ENCODE results near the gene PPP1CB. TPM values are rescaled to one million over a fixed set of nuclear protein-coding genes. Genes with fewer than 3 reads are reported as not detected.
A peak's percentile ranks its signal among the peaks of the same experiment; 100 is the strongest.

PPP1CB gene
- total RNA-seq, 1 experiment from 2014 or later = 180 TPM

GRCh38 chr2:28824207-28824606, 72.6 kb downstream of the PPP1CB start:
- ATAC-seq (no peak), DNase-seq (ENCODE audit: low read depth, low spot score) (no peak)
- intact Hi-C loops (cut with micrococcal nuclease; ENCODE audit: unreplicated experiment) = loop anchor here (5.0 kb wide), 1 partner anchor 128 kb away; no protein-coding TSS in a partner anchor
- ChIA-PET POLR2A (no interaction called here), CTCF (interaction anchor here (0.6 kb wide), 1 partner anchor 229 kb away, joined by 10 read pairs; no protein-coding TSS in a partner anchor)
- no TSS peak for BruUV-seq (replicated peaks)
- H3K9me3 ChIP-seq (ENCODE audit: control insufficient read depth, insufficient read depth, low read depth, low read length) = no peaks in the 10 kb centered on the region
- no peaks in the 10 kb centered on the region for H3K4me1 ChIP-seq (ENCODE audit: control insufficient read depth, insufficient read depth, low read length)
- H3K4me3 ChIP-seq (ENCODE audit: low read depth in 2 of 2, low read length in 2 of 2) = no peak overlapping the region
- no peaks in the 10 kb centered on the region for H3K27me3 ChIP-seq (ENCODE audit: control insufficient read depth, insufficient read depth, low read length)
- TF ChIP-seq REST (IDR thresholded peaks at IDR 0.05; ENCODE audit: insufficient read depth in 1 of 2, low read depth in 2 of 2, low read length in 1 of 2) (no peak), POLR2AphosphoS5 (IDR thresholded peaks at IDR 0.05; ENCODE audit: low read depth, low read length) (no peak), SIN3A (IDR thresholded peaks at IDR 0.05; ENCODE audit: borderline replicate concordance, insufficient read depth, low read depth, low read length) (no peak), TCF7L2 (IDR thresholded peaks at IDR 0.05; ENCODE audit: low read depth, low read length) (no peak), CTCF (IDR thresholded peaks at IDR 0.05) (no peak)
- no peak overlapping the region for H3K27ac ChIP-seq (ENCODE audit: low read length)
- in situ Hi-C loops (cut with HindIII; ENCODE audit: low pct_unique_long_range_greater_than_20kb, low sequenced_read_pairs) = no loop called here
- no peaks in the 10 kb centered on the region for H3K36me3 ChIP-seq (ENCODE audit: control insufficient read depth, insufficient read depth, low read length)

- in situ Hi-C loops (cut with HindIII; ENCODE audit: low pct_unique_long_range_greater_than_20kb, low sequenced_read_pairs) = no loop called here
- ATAC-seq = no peak
- CTCF ChIA-PET = no interaction called here
Measured at GRCh38 chr2:28824870-28825269, 73.2 kb downstream of the PPP1CB start.

More at GRCh38 chr2:28824870-28825269, 73.2 kb downstream of the PPP1CB start:
- Histone ChIP-seq H3K9me3 (ENCODE audit: control insufficient read depth, insufficient read depth, low read depth, low read length) (no peaks in the 10 kb centered on the region), H3K36me3 (ENCODE audit: control insufficient read depth, insufficient read depth, low read length) (no peaks in the 10 kb centered on the region), H3K4me3 (ENCODE audit: low read depth in 2 of 2, low read length in 2 of 2) (no peak overlapping the region), H3K27me3 (ENCODE audit: control insufficient read depth, insufficient read depth, low read length) (no peaks in the 10 kb centered on the region), H3K4me1 (ENCODE audit: control insufficient read depth, insufficient read depth, low read length) (no peaks in the 10 kb centered on the region), H3K27ac (ENCODE audit: low read length) (no peak overlapping the region)
- intact Hi-C loops (cut with micrococcal nuclease; ENCODE audit: unreplicated experiment) = loop anchor here (5.0 kb wide), 1 partner anchor 127 kb away; no protein-coding TSS in a partner anchor
- no peak for DNase-seq (ENCODE audit: low read depth, low spot score)
- TF ChIP-seq CTCF (IDR thresholded peaks at IDR 0.05) (no peak), SIN3A (IDR thresholded peaks at IDR 0.05; ENCODE audit: borderline replicate concordance, insufficient read depth, low read depth, low read length) (no peak), TCF7L2 (IDR thresholded peaks at IDR 0.05; ENCODE audit: low read depth, low read length) (no peak), REST (IDR thresholded peaks at IDR 0.05; ENCODE audit: insufficient read depth in 1 of 2, low read depth in 2 of 2, low read length in 1 of 2) (no peak), POLR2AphosphoS5 (IDR thresholded peaks at IDR 0.05; ENCODE audit: low read depth, low read length) (no peak)
- TSS peak; percentile 43 for BruUV-seq (replicated peaks)
- POLR2A ChIA-PET = no interaction called here
